Endothelial cell of hepatic sinusoid (primary cell): ENCODE results near the gene C5AR2.
"Not testable (repeated sequence)": the region's sequence is repeated elsewhere in the genome, so short reads cannot be mapped to it uniquely, and the experiment has no call there.

Experiments used
- in situ Hi-C: cut with HindIII; loops from 2 replicates; pipeline ENCODE4 v1.10.0; 2017; ENCODE audit warnings: low sequenced_read_pairs

The C5AR2 gene

DNA sequence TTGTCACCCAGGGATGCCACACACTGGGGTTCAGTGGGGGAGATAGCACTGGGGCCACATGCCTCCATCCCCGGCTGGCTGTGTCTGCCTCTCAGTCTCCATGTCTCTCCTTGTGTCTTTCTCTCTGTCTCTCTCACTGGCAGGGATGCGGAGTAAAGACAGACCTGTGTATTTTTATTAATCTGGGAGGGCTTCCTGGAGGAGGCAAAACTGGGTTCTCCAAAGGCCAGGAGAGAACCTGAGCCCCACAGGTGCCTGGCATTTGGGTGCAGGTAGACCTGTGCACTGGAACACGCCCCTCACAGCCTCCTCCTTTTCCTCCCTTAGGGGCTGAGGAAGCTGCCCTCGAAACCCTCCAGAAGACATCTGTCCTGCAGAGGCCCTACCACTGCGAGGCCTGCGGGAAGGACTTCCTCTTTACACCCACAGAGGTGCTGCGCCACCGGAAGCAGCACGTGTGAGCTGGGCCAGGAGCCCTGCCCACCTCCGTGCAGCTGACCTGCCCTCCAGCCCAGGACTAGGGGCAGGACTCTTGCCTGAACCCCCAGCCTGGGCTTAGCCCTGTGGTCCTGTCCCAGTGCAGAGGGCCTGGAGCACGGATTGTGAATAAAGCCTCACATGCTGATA lies 49.8 kb downstream of the C5AR2 start:
- in situ Hi-C loops = no loop called here

DNA sequence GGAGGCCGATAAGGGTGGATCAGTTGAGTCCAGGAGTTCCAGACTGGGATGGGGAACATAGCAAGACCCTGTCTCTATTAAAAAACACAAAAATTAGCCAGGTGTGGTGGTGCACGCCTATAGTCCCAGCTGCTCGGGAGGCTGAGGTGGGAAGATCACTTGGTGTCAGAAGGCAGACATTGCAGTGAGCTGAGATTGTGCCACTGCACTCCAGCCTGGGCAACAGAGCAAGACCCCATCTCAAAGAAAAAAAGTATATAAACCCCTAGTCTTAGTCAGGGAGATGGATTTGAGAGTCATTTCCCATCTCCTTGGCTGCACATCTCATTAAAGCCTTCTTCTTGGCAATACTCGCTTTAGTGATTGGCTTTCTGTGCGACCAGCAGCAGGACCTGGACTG lies 51.9 kb downstream of the C5AR2 start:
- in situ Hi-C loops = not testable (repeated sequence)

DNA sequence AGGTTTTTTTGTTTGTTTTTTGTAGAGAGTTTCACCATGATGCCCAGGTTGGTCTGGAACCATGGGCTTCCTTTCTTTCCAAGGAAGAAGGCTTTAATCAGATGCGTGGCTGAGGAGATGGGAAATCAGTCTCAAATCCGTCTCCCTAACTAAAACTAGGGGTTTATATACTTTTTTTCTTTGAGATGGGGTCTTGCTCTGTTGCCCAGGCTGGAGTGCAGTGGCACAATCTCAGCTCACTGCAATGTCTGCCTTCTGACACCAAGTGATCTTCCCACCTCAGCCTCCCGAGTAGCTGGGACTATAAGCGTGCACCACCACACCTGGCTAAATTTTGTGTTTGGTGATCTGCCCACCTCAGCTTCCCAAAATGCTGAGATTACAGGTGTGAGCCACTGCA lies 52.6 kb downstream of the C5AR2 start:
- in situ Hi-C loops = not testable (repeated sequence)

DNA sequence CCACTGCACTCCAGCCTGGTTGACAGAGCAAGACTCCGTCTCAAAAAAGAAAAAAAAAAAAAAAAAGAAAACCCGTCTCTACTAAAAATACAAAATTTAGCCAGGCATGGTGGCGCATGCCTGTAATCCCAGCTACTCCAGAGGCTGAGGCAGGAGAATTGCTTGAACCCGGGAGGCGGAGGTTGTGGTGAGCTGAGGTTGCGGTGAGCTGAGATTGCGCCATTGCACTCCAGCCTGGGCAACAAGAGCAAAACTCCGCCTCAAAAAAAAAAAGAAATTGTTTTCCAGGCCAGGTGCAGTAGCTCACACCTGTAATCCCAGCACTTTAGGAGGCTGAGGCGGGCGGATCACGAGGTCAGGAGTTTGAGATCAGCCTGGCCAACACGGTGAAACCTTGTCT lies 54.6 kb downstream of the C5AR2 start:
- in situ Hi-C loops = not testable (repeated sequence)

DNA sequence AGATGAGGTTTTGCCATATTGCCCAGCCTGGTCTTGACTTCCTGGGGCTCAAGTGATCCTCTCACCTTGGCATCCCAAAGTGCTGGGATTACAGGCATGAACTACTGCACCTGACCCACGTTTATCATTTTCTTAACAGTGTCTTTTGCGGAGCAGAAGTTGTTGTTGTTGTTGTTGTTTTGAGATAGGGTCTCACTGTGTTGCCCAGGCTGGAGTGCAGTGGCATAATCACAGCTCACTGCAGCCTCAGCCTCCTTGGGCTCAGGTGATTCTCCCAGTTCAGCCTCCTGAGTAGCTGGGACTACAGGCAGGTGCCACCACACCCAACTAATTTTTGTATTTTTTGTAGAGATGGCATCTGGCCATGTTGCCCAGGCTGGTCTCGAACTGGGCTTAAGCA lies 55.6 kb downstream of the C5AR2 start:
- in situ Hi-C loops = not testable (repeated sequence)

DNA sequence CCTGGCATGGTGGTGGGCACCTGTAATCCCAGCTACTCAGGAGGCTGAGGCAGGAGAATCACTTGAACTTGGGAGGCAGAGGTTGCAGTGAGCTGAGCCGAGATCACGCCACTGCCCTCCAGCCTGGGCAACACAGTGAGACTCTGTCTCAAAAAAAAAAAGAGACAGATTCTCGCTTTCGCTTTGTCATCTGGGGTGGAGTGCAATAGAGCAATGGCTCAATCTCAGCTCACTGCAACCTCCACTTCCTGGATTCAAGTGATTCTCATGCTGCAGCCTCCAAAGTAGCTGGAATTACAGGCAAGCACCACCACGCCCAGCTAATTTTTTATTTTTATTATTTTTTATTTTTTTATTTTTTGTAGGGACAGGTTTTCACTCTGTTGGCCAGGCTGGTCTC lies 56.7 kb downstream of the C5AR2 start:
- in situ Hi-C loops = not testable (repeated sequence)

DNA sequence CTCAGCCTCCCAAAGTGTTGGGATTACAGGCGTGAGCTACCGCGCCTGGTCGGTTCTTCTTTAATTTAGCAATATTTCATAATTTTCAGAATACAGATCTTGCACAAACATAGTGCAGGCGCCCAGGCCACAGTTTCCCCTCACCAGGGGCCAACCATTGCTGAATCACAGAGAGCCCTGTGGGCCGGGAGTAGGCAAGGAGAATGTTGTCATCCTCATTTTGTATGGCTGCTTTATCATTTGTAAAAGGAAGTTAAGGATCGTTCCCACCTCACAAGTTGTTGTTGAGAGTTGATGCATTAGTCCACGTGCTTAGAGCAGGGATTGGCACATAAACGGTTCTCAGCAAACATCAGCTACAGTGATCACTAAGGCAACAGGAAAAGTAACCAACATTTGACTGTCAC lies 57.2 kb downstream of the C5AR2 start:
- in situ Hi-C loops = no loop called here

DNA sequence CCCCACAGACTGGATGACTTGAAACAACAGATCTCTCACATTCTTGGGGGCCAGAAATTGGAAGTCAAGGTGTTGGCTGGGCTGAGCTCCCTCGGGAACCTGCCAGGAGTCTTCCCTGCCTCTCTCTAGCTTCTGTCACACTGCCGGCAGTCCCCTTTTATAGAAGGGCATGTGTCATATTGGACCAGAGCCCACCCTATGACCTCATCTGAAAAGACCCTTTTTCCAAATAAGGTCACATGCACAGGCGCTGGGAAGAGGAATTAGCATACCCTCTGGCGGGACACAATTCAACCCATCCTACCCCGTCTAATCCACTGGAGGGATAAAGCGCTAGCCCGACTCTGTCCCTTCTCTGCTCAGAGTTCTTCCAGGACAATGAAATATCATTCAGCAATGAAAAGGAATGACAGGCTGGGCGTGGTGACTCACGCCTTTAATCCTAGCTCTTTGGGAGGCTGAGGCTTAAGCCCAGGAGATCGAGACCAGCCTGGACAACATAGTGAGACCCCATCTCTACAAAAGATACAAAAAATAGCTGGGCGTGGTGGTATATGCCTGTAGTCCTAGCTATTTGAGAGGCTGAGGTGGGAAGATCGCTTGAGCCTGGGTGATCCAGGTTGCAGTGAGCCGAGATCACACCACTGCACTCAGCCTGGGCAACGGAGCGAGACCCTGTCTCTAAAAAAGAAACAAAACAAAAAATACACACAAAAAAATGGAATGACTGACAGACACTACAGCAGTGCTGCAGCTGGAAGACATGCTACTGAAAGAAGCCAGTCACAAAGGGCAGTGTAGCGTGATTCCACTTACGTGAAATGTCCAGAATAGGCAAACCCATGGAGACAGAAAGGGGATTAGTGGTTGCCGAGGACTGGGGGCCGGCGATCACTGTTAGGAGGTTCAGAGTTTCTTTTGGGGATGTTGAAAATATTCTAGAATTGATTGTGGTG lies 58.8 kb downstream of the C5AR2 start:
- in situ Hi-C loops = no loop called here

DNA sequence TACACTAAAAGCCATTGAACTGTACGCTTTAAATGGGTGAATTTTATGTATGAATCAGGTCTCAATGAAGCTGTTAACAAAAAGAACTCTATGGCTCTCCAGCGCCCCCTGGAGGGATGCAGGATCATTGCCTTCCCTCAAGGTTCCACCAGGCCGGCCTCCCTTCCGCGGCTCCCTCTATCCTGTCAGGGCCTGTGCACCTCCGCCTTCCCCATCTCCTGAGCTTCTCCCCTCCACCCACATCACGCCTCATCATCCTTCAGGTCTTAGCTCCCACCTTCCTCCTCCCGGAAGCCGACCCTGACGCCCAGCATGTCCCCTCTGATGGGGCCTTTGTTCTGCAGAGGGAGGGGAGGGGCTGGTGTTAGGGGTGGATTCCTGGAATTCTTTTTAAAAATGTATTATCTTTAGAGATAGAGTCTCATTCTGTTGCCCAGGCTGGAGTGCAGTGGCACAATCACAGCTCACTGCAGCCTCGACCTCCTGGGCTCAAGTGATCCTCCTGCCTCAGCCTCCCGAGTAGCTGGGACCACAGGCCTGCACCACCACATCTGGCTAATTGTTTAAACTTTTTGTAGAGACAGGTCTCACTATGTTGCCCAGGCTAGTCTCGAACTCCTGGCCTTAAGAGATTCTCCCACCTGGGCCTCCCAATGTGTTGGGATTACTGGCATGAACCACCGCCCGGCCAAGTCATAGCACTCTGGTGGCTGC lies 59.7 kb downstream of the C5AR2 start:
- in situ Hi-C loops = no loop called here
